ENCODE measurements around the gene GULP1. TPM values are rescaled to one million over a fixed set of nuclear protein-coding genes. Genes with fewer than 3 reads are reported as not detected.

GULP1 gene
- total RNA-seq, 1 experiment from 2014 or later, result 75.1 TPM

DNA sequence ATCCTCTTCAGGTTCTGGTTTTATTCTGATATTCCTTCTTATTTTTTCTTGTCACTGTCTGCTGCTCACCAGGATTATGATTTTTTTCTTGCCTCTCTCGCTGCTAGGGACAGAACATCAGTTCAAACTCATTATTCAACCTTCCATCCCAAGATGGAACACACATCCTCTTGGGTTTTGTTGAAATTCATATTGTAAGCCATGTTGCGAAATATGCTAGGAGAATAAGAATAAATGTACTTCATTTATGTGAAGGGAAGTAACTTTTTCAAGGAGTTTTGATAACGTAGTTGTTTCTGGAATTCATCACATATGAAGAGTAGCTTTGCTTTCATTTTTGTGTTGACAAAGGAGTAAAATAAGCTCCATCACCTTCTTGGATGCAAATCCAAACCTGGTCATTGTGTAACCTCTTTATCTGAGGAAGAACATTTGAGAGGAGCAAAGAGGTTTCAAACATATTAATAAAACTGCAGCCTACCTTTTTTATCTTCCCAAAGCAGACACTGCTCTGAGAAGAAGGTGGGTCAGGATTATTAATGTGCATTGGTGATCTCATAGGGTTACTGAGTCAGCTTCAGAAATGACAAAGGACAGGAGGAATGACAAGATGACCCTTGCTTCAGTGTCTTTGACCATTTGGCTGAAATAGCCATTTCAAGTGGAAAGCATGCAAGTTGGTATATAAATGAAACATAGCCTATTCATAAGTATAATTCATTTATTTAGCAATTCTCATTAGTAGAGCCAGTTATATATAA is 280.0 kb downstream of the GULP1 start:
- Mint-ChIP-seq H3K27ac (no peak overlapping the region), H3K36me3 (peaks cover 14% of the 10 kb centered on the region), H3K27me3 (ENCODE audit: low read depth) (no peaks in the 10 kb centered on the region), H3K4me3 (no peak overlapping the region), H3K9me3 (no peaks in the 10 kb centered on the region), H3K4me1 (peaks cover 5% of the 10 kb centered on the region)
- TF ChIP-seq FOXP1 (CRISPR knock-in tag; IDR thresholded peaks at IDR 0.05; ENCODE audit: borderline replicate concordance), result no peak
- CTCF ChIA-PET, result no interaction called here
- DNase-seq (ENCODE audit: low spot score) (no peak), ATAC-seq (no peak)
- POLR2A ChIA-PET, result no interaction called here

DNA sequence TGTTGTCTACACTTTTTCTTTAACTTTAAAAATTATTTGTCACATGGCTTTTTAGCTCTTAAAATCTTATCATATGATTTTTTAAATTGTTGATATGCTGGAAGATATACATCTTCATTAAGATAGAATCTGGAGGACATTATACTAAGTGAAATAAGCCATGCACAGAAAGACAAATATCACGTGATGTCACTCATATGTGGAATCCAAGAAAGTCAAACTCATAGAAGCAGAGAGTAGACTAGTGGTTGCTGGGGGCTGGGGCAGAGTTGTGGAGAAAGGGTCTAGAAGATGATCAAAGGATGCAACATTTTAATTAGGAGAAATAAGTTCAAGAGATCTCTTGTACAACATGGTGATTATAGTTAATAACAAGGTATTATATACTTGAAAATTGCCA is 280.9 kb downstream of the GULP1 start:
- H3K27me3 Mint-ChIP-seq (ENCODE audit: low read depth), result no peaks in the 10 kb centered on the region
- no peak overlapping the region for H3K27ac Mint-ChIP-seq
- TF ChIP-seq, protein P1, sequence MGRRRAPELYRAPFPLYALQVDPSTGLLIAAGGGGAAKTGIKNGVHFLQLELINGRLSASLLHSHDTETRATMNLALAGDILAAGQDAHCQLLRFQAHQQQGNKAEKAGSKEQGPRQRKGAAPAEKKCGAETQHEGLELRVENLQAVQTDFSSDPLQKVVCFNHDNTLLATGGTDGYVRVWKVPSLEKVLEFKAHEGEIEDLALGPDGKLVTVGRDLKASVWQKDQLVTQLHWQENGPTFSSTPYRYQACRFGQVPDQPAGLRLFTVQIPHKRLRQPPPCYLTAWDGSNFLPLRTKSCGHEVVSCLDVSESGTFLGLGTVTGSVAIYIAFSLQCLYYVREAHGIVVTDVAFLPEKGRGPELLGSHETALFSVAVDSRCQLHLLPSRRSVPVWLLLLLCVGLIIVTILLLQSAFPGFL (CRISPR knock-in tag; IDR thresholded peaks at IDR 0.05; ENCODE audit: borderline replicate concordance), result no peak
- TF ChIP-seq, protein P2, sequence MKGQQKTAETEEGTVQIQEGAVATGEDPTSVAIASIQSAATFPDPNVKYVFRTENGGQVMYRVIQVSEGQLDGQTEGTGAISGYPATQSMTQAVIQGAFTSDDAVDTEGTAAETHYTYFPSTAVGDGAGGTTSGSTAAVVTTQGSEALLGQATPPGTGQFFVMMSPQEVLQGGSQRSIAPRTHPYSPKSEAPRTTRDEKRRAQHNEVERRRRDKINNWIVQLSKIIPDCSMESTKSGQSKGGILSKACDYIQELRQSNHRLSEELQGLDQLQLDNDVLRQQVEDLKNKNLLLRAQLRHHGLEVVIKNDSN (CRISPR knock-in tag; IDR thresholded peaks at IDR 0.05), result no peak
- TF ChIP-seq, protein P3, sequence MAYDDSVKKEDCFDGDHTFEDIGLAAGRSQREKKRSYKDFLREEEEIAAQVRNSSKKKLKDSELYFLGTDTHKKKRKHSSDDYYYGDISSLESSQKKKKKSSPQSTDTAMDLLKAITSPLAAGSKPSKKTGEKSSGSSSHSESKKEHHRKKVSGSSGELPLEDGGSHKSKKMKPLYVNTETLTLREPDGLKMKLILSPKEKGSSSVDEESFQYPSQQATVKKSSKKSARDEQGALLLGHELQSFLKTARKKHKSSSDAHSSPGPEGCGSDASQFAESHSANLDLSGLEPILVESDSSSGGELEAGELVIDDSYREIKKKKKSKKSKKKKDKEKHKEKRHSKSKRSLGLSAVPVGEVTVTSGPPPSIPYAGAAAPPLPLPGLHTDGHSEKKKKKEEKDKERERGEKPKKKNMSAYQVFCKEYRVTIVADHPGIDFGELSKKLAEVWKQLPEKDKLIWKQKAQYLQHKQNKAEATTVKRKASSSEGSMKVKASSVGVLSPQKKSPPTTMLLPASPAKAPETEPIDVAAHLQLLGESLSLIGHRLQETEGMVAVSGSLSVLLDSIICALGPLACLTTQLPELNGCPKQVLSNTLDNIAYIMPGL (CRISPR knock-in tag; IDR thresholded peaks at IDR 0.05), result no peak
- no peak for TF ChIP-seq OVOL2 (CRISPR knock-in tag; IDR thresholded peaks at IDR 0.05; ENCODE audit: borderline replicate concordance)
- TF ChIP-seq, protein P4, sequence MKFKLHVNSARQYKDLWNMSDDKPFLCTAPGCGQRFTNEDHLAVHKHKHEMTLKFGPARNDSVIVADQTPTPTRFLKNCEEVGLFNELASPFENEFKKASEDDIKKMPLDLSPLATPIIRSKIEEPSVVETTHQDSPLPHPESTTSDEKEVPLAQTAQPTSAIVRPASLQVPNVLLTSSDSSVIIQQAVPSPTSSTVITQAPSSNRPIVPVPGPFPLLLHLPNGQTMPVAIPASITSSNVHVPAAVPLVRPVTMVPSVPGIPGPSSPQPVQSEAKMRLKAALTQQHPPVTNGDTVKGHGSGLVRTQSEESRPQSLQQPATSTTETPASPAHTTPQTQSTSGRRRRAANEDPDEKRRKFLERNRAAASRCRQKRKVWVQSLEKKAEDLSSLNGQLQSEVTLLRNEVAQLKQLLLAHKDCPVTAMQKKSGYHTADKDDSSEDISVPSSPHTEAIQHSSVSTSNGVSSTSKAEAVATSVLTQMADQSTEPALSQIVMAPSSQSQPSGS (CRISPR knock-in tag; IDR thresholded peaks at IDR 0.05; ENCODE audit: borderline replicate concordance, low read depth), result no peak
- no peak for TF ChIP-seq PRRX2 (CRISPR knock-in tag; IDR thresholded peaks at IDR 0.05)
- H3K36me3 Mint-ChIP-seq, result peaks cover 14% of the 10 kb centered on the region
- no peak for DNase-seq (ENCODE audit: low spot score)
- H3K9me3 Mint-ChIP-seq, result no peaks in the 10 kb centered on the region
- H3K4me1 Mint-ChIP-seq, result peaks cover 5% of the 10 kb centered on the region
- ChIA-PET POLR2A (no interaction called here), CTCF (interaction anchor here (1.2 kb wide), 1 partner anchor 406 kb away, joined by 3 read pairs; no protein-coding TSS in a partner anchor)
- H3K4me3 Mint-ChIP-seq, result no peak overlapping the region
- ATAC-seq, result no peak

DNA sequence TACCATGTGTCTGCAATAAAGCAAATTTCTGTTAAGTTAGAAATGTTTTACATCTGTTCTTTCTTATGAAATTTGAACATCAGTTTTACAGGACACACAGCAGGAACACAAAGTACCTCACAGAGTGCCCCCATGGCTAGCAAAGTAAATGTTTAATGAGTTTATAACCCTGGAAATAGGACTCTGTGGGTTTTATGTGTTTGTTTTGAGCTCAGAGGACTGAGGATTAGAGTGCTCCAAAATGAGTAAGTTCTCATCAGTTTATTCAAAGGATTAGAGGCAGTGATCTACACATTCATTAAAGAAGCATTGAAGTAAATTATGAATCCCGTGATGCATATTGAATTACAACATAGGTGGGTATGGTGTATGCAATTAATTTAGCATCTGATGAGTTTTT is 281.8 kb downstream of the GULP1 start:
- no peak for ATAC-seq
- POLR2A ChIA-PET, result no interaction called here
- CTCF ChIA-PET, result interaction anchor here (1.2 kb wide), 1 partner anchor 405 kb away, joined by 3 read pairs; no protein-coding TSS in a partner anchor
- TF ChIP-seq ELF4 (CRISPR knock-in tag; IDR thresholded peaks at IDR 0.05; ENCODE audit: low read depth) (no peak), SMAD3 (CRISPR knock-in tag; IDR thresholded peaks at IDR 0.05; ENCODE audit: borderline replicate concordance) (no peak), ZNF263 (CRISPR knock-in tag; IDR thresholded peaks at IDR 0.05; ENCODE audit: low read depth) (no peak), TEAD4 (CRISPR knock-in tag; IDR thresholded peaks at IDR 0.05) (no peak), ESRRA (CRISPR knock-in tag; IDR thresholded peaks at IDR 0.05; ENCODE audit: borderline replicate concordance) (no peak), TCF7 (CRISPR knock-in tag; IDR thresholded peaks at IDR 0.05; ENCODE audit: low read depth) (no peak), NFYB (CRISPR knock-in tag; conservative IDR thresholded peaks at IDR 0.05; ENCODE audit: low read depth) (no peak), NR1H2 (CRISPR knock-in tag; IDR thresholded peaks at IDR 0.05) (no peak), PRRX2 (CRISPR knock-in tag; IDR thresholded peaks at IDR 0.05) (no peak), ZNF423 (CRISPR knock-in tag; IDR thresholded peaks at IDR 0.05) (no peak), RELA (CRISPR knock-in tag; IDR thresholded peaks at IDR 0.05; ENCODE audit: borderline replicate concordance) (no peak), KAT7 (CRISPR knock-in tag; IDR thresholded peaks at IDR 0.05; ENCODE audit: borderline replicate concordance) (no peak)
- TF ChIP-seq, protein P5, sequence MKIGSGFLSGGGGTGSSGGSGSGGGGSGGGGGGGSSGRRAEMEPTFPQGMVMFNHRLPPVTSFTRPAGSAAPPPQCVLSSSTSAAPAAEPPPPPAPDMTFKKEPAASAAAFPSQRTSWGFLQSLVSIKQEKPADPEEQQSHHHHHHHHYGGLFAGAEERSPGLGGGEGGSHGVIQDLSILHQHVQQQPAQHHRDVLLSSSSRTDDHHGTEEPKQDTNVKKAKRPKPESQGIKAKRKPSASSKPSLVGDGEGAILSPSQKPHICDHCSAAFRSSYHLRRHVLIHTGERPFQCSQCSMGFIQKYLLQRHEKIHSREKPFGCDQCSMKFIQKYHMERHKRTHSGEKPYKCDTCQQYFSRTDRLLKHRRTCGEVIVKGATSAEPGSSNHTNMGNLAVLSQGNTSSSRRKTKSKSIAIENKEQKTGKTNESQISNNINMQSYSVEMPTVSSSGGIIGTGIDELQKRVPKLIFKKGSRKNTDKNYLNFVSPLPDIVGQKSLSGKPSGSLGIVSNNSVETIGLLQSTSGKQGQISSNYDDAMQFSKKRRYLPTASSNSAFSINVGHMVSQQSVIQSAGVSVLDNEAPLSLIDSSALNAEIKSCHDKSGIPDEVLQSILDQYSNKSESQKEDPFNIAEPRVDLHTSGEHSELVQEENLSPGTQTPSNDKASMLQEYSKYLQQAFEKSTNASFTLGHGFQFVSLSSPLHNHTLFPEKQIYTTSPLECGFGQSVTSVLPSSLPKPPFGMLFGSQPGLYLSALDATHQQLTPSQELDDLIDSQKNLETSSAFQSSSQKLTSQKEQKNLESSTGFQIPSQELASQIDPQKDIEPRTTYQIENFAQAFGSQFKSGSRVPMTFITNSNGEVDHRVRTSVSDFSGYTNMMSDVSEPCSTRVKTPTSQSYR (CRISPR knock-in tag; IDR thresholded peaks at IDR 0.05), result no peak
- TF ChIP-seq, protein P6, sequence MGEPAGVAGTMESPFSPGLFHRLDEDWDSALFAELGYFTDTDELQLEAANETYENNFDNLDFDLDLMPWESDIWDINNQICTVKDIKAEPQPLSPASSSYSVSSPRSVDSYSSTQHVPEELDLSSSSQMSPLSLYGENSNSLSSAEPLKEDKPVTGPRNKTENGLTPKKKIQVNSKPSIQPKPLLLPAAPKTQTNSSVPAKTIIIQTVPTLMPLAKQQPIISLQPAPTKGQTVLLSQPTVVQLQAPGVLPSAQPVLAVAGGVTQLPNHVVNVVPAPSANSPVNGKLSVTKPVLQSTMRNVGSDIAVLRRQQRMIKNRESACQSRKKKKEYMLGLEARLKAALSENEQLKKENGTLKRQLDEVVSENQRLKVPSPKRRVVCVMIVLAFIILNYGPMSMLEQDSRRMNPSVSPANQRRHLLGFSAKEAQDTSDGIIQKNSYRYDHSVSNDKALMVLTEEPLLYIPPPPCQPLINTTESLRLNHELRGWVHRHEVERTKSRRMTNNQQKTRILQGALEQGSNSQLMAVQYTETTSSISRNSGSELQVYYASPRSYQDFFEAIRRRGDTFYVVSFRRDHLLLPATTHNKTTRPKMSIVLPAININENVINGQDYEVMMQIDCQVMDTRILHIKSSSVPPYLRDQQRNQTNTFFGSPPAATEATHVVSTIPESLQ (CRISPR knock-in tag; IDR thresholded peaks at IDR 0.05), result no peak

More for the DNA sequence above, 281.8 kb downstream of the GULP1 start:
- H3K36me3 Mint-ChIP-seq, result peaks cover 14% of the 10 kb centered on the region
- no peak overlapping the region for H3K4me3 Mint-ChIP-seq
- no peak overlapping the region for H3K27ac Mint-ChIP-seq
- H3K27me3 Mint-ChIP-seq (ENCODE audit: low read depth), result no peaks in the 10 kb centered on the region
- H3K4me1 Mint-ChIP-seq, result peaks cover 5% of the 10 kb centered on the region
- no peaks in the 10 kb centered on the region for H3K9me3 Mint-ChIP-seq
- no peak for DNase-seq (ENCODE audit: low spot score)

Data from WTC11 (cell line).